Lung (tissue), 12 donors: ENCODE measurements around the gene CLTB. TPM values are rescaled to one million over a fixed set of nuclear protein-coding genes. Genes with fewer than 3 reads are reported as not detected.

Experiments
- ATAC-seq: fragments of 200-7000 bp; cut with Tn5 transposase; one replicate; pipeline ENCODE4 v1.9.1; 2020; ENCODE audit warnings: moderate number of reproducible peaks; ENCODE audit not compliant: insufficient read depth, low FRiP score
- DNase-seq, 3 donors: peaks; one replicate each; pipeline ENCODE4 v3.0.0-alpha.2; 2013 to 2017
- H3K27ac ChIP-seq, 2 donors: one replicate each; pipeline ENCODE4 v1.5.1; 2013; ENCODE audit warnings: mild to moderate bottlenecking in 2 of 2, moderate library complexity in 2 of 2, control low read depth in 1 of 2, inconsistent platforms in 1 of 2, low read depth in 1 of 2, low read length in 1 of 2
- H3K27me3 ChIP-seq, 3 donors: one replicate each; pipeline ENCODE4 v1.5.1; 2013; ENCODE audit warnings: low read length in 2 of 3; ENCODE audit not compliant: control insufficient read depth in 3 of 3, insufficient read depth in 3 of 3
- H3K36me3 ChIP-seq, 4 donors: one replicate each; pipeline ENCODE4 v1.5.1; 2013; ENCODE audit warnings: low read length in 4 of 4, mild to moderate bottlenecking in 1 of 4, moderate library complexity in 1 of 4; ENCODE audit not compliant: control insufficient read depth in 4 of 4, insufficient read depth in 4 of 4
- H3K4me1 ChIP-seq, 5 donors: one replicate each; pipeline ENCODE4 v1.5.1; 2013; ENCODE audit warnings: low read length in 5 of 5, mild to moderate bottlenecking in 2 of 5, moderate library complexity in 1 of 5; ENCODE audit not compliant: control insufficient read depth in 5 of 5, insufficient read depth in 5 of 5
- H3K4me3 ChIP-seq: one replicate; pipeline ENCODE4 v1.5.1; 2013; ENCODE audit warnings: mild to moderate bottlenecking, control low read depth, moderate library complexity
- H3K9ac ChIP-seq, 2 donors: one replicate each; pipeline ENCODE4 v1.5.1; 2013; ENCODE audit warnings: low read length in 2 of 2, control low read depth in 1 of 2; ENCODE audit not compliant: insufficient read depth in 1 of 2
- H3K9me3 ChIP-seq, 4 donors: one replicate each; pipeline ENCODE4 v1.5.1; 2013; ENCODE audit warnings: low read length in 3 of 4, mild to moderate bottlenecking in 1 of 4, moderate library complexity in 1 of 4; ENCODE audit not compliant: control insufficient read depth in 4 of 4, insufficient read depth in 3 of 4
- WGBS, 2 donors: extraction: QIAGEN DNeasy Blood & Tissue Kit; methylation state at CpG; one replicate each; pipeline ENCODE4 v1.1.7; 2013; 5-methylcytosine and 5-hydroxymethylcytosine counted together
- polyA plus RNA-seq, 2 donors: library from polyadenylated mRNA; stranded (reverse); fragments of 200-250 nt; gene quantifications; one replicate each; pipeline ENCODE4 v1.2.1, GENCODE V29; 2013
- total RNA-seq, 2 donors: library from RNA; depleted of rRNA in 1 of 2; stranded (reverse); fragments of >200 nt in 1 of 2; gene quantifications; one replicate each; pipeline ENCODE4 v1.2.1, GENCODE V29; 2014 to 2021
- TF ChIP-seq, protein P1 (sequence below): IDR thresholded peaks from 2 replicates; pipeline ENCODE4 v1.5.1; 2012; ENCODE audit warnings: mild to moderate bottlenecking; ENCODE audit errors: control extremely low read depth, extremely low read depth
- donor health status: control.
- donor health status: control.
- donor health status: Bipolar disorder and iron deficiency.
- donor health status: healthy.
- donor health status: DM: yes; HTN: yes; CAD: no.

Gene CLTB
- total and polyA plus RNA-seq, 4 donors = 33.2 to 193 (median 112) TPM

DNA sequence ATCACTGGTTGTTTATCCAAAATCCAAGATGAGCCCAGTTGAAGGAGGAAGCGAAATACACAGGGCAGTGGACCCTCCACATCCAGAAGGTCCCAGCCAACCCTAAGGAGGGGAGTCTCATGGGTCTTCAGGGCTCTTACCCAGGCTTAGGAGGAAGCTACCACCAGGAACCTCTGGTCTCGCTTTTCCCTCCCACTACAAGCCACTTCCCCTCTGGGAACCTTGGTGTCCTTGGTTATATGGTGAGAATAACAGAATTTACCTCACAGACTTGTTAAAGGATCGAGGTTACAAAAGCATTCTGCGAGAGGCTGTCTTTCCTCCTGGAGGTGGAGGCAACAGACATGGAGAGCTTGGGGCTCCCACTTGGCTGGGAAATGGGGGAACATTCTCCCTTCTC lies 24.3 kb downstream of the CLTB start:
- 55 to 80% methylated on average over 4 of the region's 4 CpGs for WGBS, 2 donors
- H3K9me3 ChIP-seq = no peaks in the 10 kb centered on the region
- TF ChIP-seq, protein P1, sequence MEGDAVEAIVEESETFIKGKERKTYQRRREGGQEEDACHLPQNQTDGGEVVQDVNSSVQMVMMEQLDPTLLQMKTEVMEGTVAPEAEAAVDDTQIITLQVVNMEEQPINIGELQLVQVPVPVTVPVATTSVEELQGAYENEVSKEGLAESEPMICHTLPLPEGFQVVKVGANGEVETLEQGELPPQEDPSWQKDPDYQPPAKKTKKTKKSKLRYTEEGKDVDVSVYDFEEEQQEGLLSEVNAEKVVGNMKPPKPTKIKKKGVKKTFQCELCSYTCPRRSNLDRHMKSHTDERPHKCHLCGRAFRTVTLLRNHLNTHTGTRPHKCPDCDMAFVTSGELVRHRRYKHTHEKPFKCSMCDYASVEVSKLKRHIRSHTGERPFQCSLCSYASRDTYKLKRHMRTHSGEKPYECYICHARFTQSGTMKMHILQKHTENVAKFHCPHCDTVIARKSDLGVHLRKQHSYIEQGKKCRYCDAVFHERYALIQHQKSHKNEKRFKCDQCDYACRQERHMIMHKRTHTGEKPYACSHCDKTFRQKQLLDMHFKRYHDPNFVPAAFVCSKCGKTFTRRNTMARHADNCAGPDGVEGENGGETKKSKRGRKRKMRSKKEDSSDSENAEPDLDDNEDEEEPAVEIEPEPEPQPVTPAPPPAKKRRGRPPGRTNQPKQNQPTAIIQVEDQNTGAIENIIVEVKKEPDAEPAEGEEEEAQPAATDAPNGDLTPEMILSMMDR = no peak
- no peak overlapping the region for H3K4me3 ChIP-seq
- peaks cover 0 to 29% (median 4%) of the 10 kb centered on the region in 5 donors for H3K4me1 ChIP-seq
- DNase-seq (no peak), ATAC-seq (no peak)
- peaks cover 8 to 37% (median 10%) of the 10 kb centered on the region in 4 donors for H3K36me3 ChIP-seq
- H3K27ac ChIP-seq = no peak overlapping the region
- no peak overlapping the region for H3K9ac ChIP-seq
- no peaks in the 10 kb centered on the region for H3K27me3 ChIP-seq

DNA sequence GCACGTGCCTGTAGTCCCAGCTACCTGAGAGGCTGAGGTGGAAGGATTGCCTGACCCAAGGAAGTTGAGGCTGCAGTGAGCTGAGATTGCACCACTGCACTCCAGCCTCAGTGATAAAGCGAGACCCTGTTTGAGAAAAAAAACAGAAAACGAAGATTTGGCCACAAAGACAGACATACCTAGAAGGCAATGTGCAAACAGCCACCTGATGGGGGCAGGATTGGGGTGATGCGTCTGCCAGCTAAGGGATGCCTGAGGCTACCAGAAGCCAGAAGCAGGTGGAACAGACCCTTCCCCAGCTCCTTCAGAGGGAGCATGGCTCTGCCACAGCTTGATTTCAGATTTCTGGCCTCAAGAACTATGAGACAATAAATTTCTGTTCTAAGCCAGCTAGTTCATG lies 24.9 kb downstream of the CLTB start:
- no peak overlapping the region for H3K4me3 ChIP-seq
- no peak for DNase-seq
- TF ChIP-seq, protein P1 = no peak
- H3K4me1 ChIP-seq = peaks cover 0 to 29% (median 5%) of the 10 kb centered on the region in 5 donors
- no peak overlapping the region for H3K27ac ChIP-seq
- H3K36me3 ChIP-seq = peaks cover 8 to 32% (median 11%) of the 10 kb centered on the region in 4 donors
- ATAC-seq = no peak
- H3K9ac ChIP-seq = no peak overlapping the region
- WGBS, 2 donors = 85 to 94% methylated on average over 4 of the region's 4 CpGs
- H3K9me3 ChIP-seq = no peaks in the 10 kb centered on the region
- H3K27me3 ChIP-seq = no peaks in the 10 kb centered on the region

DNA sequence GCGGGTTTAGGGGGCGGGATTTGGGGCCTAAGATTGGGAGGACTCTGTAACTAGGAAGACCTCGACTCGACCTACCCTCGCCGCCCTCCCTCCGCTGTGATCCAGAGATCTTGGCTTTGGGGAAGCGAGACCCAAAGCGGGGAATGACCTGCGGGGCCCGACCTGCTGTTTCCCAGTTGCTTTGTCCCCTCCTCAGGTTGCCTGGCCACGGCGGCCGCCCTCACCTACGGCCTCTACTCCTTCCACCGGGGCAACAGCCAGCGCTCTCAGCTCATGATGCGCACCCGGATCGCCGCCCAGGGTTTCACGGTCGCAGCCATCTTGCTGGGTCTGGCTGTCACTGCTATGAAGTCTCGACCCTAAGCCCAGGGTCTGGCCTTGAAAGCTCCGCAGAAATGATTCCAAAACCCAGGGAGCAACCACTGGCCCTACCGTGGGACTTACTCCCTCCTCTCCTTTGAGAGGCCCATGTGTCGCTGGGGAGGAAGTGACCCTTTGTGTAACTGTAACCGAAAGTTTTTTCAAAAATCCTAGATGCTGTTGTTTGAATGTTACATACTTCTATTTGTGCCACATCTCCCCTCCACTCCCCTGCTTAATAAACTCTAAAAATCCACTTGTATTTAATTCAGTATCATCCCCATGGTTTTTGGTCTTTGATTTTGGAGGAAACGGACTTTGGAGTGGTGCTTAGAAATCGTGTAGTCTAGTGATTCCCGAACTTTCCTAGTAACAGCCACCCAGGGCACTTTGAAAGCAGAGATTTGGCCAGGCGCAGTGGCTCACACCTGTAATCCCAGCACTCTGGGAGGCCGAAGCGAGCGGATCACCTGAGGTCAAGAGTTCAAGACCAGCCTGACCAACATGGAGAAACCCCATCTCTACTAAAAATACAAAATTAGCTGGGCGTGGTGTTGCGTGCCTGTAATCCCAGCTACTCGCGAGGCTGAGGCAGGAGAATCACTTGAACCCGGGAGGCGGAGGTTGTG lies 26.9 kb downstream of the CLTB start:
- WGBS, 2 donors = 26 to 27% methylated on average over 41 of the region's 41 CpGs
- ATAC-seq = peak; percentile 0
- H3K9ac ChIP-seq = peak overlapping the region; percentile 61 to 90
- H3K9me3 ChIP-seq = no peaks in the 10 kb centered on the region
- H3K36me3 ChIP-seq = peaks cover 12 to 30% (median 13%) of the 10 kb centered on the region in 4 donors
- H3K27me3 ChIP-seq = no peaks in the 10 kb centered on the region
- H3K4me3 ChIP-seq = peak overlapping the region; percentile 59
- DNase-seq = no peak
- peaks cover 0 to 13% (median 5%) of the 10 kb centered on the region in 5 donors for H3K4me1 ChIP-seq
- peak overlapping the region; percentile 95 to 97 for H3K27ac ChIP-seq
- TF ChIP-seq, protein P1 = no peak
